Measurements from ENCODE around the gene GRIN1.

DNA sequence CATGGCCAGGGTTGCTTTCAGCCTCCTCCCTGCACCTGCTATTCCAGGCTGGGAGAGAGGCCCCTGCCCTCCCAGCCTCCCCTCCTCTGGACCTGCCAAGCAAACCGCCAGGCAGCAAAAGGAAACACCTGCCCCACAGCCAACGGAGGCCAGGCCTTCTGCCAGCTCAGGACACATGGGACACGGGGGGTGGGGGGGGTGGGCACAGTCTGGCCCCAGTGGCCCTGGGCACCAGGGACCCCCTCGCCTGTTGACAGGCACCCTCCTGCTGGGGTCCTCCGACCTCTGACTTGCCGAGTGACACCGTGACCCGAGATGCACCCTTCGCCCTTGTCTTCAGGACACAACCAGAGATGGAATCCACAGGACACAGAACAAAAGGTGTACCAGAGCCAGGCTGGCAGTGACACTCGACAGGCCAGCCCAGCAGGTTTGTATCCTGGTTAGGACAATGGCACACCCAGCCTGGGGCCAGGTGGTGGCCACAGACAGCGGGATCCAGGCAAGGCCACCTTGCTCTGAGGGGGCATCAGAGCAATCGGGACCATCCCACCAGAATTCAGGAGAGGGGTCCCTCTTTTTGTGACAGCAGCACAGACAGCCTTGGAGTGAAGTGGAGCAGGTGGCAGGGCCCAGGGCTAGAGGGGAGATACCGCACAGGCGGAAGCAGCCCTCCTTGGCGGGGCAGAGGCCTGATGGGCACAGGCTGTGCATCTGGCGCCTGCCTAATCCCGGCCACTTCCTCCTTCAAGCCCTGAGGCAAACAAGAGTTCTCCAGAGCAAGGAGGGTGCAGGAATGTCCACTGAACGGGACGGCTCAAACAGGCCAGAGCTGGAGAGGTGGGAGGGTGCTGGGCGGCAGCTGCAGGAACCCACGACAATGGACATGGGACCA is 34.2 kb downstream of the GRIN1 start:
- TF ChIP-seq, protein P1, sequence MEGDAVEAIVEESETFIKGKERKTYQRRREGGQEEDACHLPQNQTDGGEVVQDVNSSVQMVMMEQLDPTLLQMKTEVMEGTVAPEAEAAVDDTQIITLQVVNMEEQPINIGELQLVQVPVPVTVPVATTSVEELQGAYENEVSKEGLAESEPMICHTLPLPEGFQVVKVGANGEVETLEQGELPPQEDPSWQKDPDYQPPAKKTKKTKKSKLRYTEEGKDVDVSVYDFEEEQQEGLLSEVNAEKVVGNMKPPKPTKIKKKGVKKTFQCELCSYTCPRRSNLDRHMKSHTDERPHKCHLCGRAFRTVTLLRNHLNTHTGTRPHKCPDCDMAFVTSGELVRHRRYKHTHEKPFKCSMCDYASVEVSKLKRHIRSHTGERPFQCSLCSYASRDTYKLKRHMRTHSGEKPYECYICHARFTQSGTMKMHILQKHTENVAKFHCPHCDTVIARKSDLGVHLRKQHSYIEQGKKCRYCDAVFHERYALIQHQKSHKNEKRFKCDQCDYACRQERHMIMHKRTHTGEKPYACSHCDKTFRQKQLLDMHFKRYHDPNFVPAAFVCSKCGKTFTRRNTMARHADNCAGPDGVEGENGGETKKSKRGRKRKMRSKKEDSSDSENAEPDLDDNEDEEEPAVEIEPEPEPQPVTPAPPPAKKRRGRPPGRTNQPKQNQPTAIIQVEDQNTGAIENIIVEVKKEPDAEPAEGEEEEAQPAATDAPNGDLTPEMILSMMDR (conservative IDR thresholded peaks at IDR 0.05; ENCODE audit: low read length): no peak
- no peak for TF ChIP-seq EZH2phosphoT487 (IDR thresholded peaks at IDR 0.05; ENCODE audit: borderline replicate concordance)
